K562 (cell line): ENCODE measurements around the gene ZNF22. TPM values are rescaled to one million over a fixed set of nuclear protein-coding genes. Genes with fewer than 3 reads are reported as not detected.

ENCODE experiments used
- ATAC-seq: fragments of 200-7000 bp; cut with Tn5 transposase; 3 replicates; pipeline ENCODE4 v1.9.1; 2020; ENCODE audit warnings: moderate library complexity
- BruUV-seq: library from RNA; stranded (reverse); fragments of 400-500 nt; replicated peaks from 2 replicates; lab custom pipeline; 2021; lab: Mats Ljungman, UMichigan
- CTCF ChIA-PET: fragments of 300-600 bp; formaldehyde crosslinking; extraction: SDS; loops from one replicate; lab custom pipeline; 2021; ENCODE audit warnings: low intra/inter-chr PET ratio; lab: Yijun Ruan, JAX
- POLR2A ChIA-PET: fragments of 300-600, 350-650 bp; sonication (Branson Sonifier 250); formaldehyde crosslinking; extraction: SDS; loops from one replicate; lab custom pipeline; 2021; ENCODE audit warnings: antibody characterized with exemption, inconsistent platforms; lab: Yijun Ruan, JAX
- DNase-seq, 4 experiments: peaks; one replicate each; pipeline versions ENCODE4 v3.0.0 to v3.0.0-alpha.2; 2011 to 2018; ENCODE audit warnings: low spot score in 3 of 4, mixed read lengths in 3 of 4; ENCODE audit errors: extremely low read depth in 1 of 4
- FAIRE-seq: peaks from 2 replicates; lab custom pipeline; 2011; peaks lifted over from hg19 to GRCh38; lab: Jason Lieb, UNC
- H2AFZ ChIP-seq: 2 replicates; pipeline ENCODE4 v1.6.0; 2011; ENCODE audit warnings: low read depth, low read length, control low read depth, inconsistent platforms
- H3K27ac ChIP-seq: fragments of 200-600 bp; 3 replicates; pipeline ENCODE4 v1.8.0; 2011; ENCODE audit warnings: low read depth, mild to moderate bottlenecking, control low read depth, inconsistent platforms, low read length, moderate library complexity, mixed read lengths; ENCODE audit errors: extremely low read depth
- H3K27me3 ChIP-seq, 2 experiments: fragments of 300-600 bp in 1 of 2; 2 replicates in 1 of 2; 3 replicates in 1 of 2; pipeline versions ENCODE4 v1.6.0 to v1.8.0; 2011; ENCODE audit warnings: inconsistent platforms in 2 of 2, low read length in 2 of 2, mild to moderate bottlenecking in 1 of 2, mixed read lengths in 1 of 2, moderate library complexity in 1 of 2; ENCODE audit not compliant: control insufficient read depth in 2 of 2, insufficient read depth in 2 of 2
- H3K36me3 ChIP-seq: fragments of 300-600 bp; 3 replicates; pipeline ENCODE4 v1.8.0; 2011; ENCODE audit warnings: mild to moderate bottlenecking, low read length, inconsistent platforms; ENCODE audit not compliant: control insufficient read depth, insufficient read depth
- H3K4me1 ChIP-seq, 2 experiments: fragments of 200-600 bp in 1 of 2; replicated peaks in 1 of 2; 2 replicates in 1 of 2; 3 replicates in 1 of 2; pipeline versions ENCODE4 v1.5.1 to v1.8.0; 2011; ENCODE audit warnings: inconsistent platforms in 2 of 2, low read length in 2 of 2, mild to moderate bottlenecking in 1 of 2, mixed read lengths in 1 of 2, moderate library complexity in 1 of 2; ENCODE audit not compliant: control insufficient read depth in 2 of 2, insufficient read depth in 2 of 2
- H3K4me2 ChIP-seq: 2 replicates; pipeline ENCODE4 v1.6.1; 2011; ENCODE audit warnings: low read length, control low read depth, inconsistent platforms, mixed read lengths; ENCODE audit not compliant: insufficient read depth
- H3K4me3 ChIP-seq: fragments of 200-600 bp; sonication (generic), shearing (Covaris generic); 2 replicates; pipeline ENCODE4 v1.5.1; 2016; ENCODE audit warnings: control low read depth, inconsistent platforms
- H3K79me2 ChIP-seq: fragments of 200-600 bp; 3 replicates; pipeline ENCODE4 v1.8.0; 2011; ENCODE audit warnings: low read length, inconsistent platforms; ENCODE audit not compliant: control insufficient read depth, insufficient read depth
- H3K9ac ChIP-seq, 2 experiments: 2 replicates each; pipeline versions ENCODE4 v1.6.0 to v1.6.1; 2011; ENCODE audit warnings: low read depth in 2 of 2, low read length in 2 of 2, control low read depth in 1 of 2, inconsistent platforms in 1 of 2, mild to moderate bottlenecking in 1 of 2, mixed read lengths in 1 of 2; ENCODE audit not compliant: insufficient read depth in 1 of 2
- H3K9me1 ChIP-seq: one replicate; pipeline ENCODE4 v1.6.0; 2011; ENCODE audit warnings: inconsistent platforms, mild to moderate bottlenecking, low read length, moderate library complexity; ENCODE audit not compliant: control insufficient read depth, insufficient read depth
- H3K9me3 ChIP-seq: replicated peaks from 2 replicates; pipeline ENCODE4 v1.5.1; 2011; ENCODE audit warnings: low read depth, low read length, inconsistent platforms; ENCODE audit not compliant: control insufficient read depth, insufficient read depth
- H4K20me1 ChIP-seq: replicated peaks from 2 replicates; pipeline ENCODE4 v1.6.1; 2011; ENCODE audit warnings: low read length, inconsistent platforms, mixed read lengths; ENCODE audit not compliant: control insufficient read depth, insufficient read depth
- CEBPB ChIP-seq: fragments of 450-650 bp; IDR thresholded peaks from 2 replicates; pipeline ENCODE4 v1.6.1; 2016; ENCODE audit warnings: missing genetic modification characterization, missing compliant biosample characterization
- ESRRA ChIP-seq: fragments of 450-650 bp; IDR thresholded peaks from 2 replicates; pipeline ENCODE4 v1.6.1; 2014; ENCODE audit warnings: low read depth, mild to moderate bottlenecking, moderate library complexity, borderline replicate concordance
- MEF2A ChIP-seq: IDR thresholded peaks from 2 replicates; pipeline ENCODE4 v1.6.1; 2011; ENCODE audit warnings: low read depth, mild to moderate bottlenecking, low read length, moderate library complexity; ENCODE audit not compliant: control insufficient read depth
- NR2C1 ChIP-seq, 2 experiments: fragments of 450-650 bp; IDR thresholded peaks; 2 replicates each; pipeline ENCODE4 v1.6.1; 2017; ENCODE audit warnings: mild to moderate bottlenecking in 2 of 2, antibody characterized with exemption in 1 of 2, inconsistent platforms in 1 of 2, missing compliant biosample characterization in 1 of 2, missing genetic modification characterization in 1 of 2
- NR2C2 ChIP-seq, 2 experiments: fragments of 200-800 bp in 1 of 2; sonication (Bioruptor generic) in 1 of 2; sonication (generic) in 1 of 2; formaldehyde crosslinking in 1 of 2; IDR thresholded peaks; 2 replicates each; pipeline versions ENCODE4 v1.6.1 to v1.8.0; 2016 to 2022; ENCODE audit warnings: mild to moderate bottlenecking in 1 of 2, missing compliant biosample characterization in 1 of 2, missing genetic modification characterization in 1 of 2, missing genetic modification reagents in 1 of 2
- SMARCA5 ChIP-seq: fragments of 450-650 bp; IDR thresholded peaks from 2 replicates; pipeline ENCODE4 v1.6.1; 2016
- SP2 ChIP-seq: IDR thresholded peaks from 2 replicates; pipeline ENCODE4 v1.6.1; 2011; ENCODE audit warnings: mild to moderate bottlenecking, low read depth, low read length, moderate library complexity; ENCODE audit not compliant: poor library complexity, severe bottlenecking; ENCODE audit errors: extremely low read depth
- TAF7 ChIP-seq: fragments of 450-650 bp; IDR thresholded peaks from 2 replicates; pipeline ENCODE4 v1.6.1; 2016; ENCODE audit warnings: missing genetic modification characterization, missing compliant biosample characterization
- WGBS: fragments of 100-300 bp; shearing (Covaris generic); methylation state at CpG from one replicate; pipeline ENCODE4 v1.1.6; 2016; ENCODE audit warnings: low coverage, mixed read lengths; ENCODE audit not compliant: insufficient coverage; ENCODE audit errors: missing lambda C conversion rate; 5-methylcytosine and 5-hydroxymethylcytosine counted together
- in situ Hi-C: fragments of 300-500 bp; cut with MboI; formaldehyde crosslinking; loops from 4 replicates; pipeline ENCODE4 v1.15.0; 2018; ENCODE audit warnings: inconsistent platforms, mixed read lengths
- intact Hi-C: fragments of 100-400 bp; cut with micrococcal nuclease; formaldehyde crosslinking; loops from 2 replicates; pipeline ENCODE4 v1.14.2; 2022
- polyA plus RNA-seq, 8 experiments: library from polyadenylated mRNA; depleted of rRNA in 4 of 8; stranded (reverse) in 5 of 8; unstranded in 3 of 8; fragments of >200 nt; fragmentation: Nextera tagmentation in 2 of 8; fragmentation: Illumina TruSeq in 1 of 8; extraction: Ambion mirVana in 2 of 8; extraction: Trizol in 1 of 8; gene quantifications; 2 replicates each; pipeline versions ENCODE4 v1.2.1 to v1.2.3, GENCODE V29; 2011 to 2014; ENCODE audit warnings: inconsistent platforms in 1 of 8, missing spikeins in 1 of 8
- total RNA-seq, 7 experiments: library from RNA; depleted of rRNA in 6 of 7; stranded (reverse); fragments of >200 nt in 6 of 7; fragmentation: Illumina TruSeq in 2 of 7; extraction: Trizol in 2 of 7; gene quantifications; 2 replicates each; pipeline versions ENCODE4 v1.2.1 to v1.2.3, GENCODE V29; 2011 to 2021; ENCODE audit warnings: low replicate concordance in 1 of 7
- TF ChIP-seq, protein P1 (sequence below): sonication (generic); formaldehyde crosslinking; IDR thresholded peaks from 2 replicates; pipeline ENCODE4 v1.8.0; 2022; ENCODE audit warnings: mild to moderate bottlenecking, missing genetic modification reagents, borderline replicate concordance
- TF ChIP-seq, protein P2 (sequence below): fragments of 250-450 bp; sonication (Bioruptor Pico); IDR thresholded peaks from 2 replicates; pipeline ENCODE4 v1.8.0; 2022; ENCODE audit warnings: inconsistent platforms
- TF ChIP-seq, protein P3 (sequence below): fragments of 450-650 bp; IDR thresholded peaks from 2 replicates; pipeline ENCODE4 v1.6.1; 2016; ENCODE audit warnings: low read depth, mild to moderate bottlenecking, moderate library complexity
- TF ChIP-seq, protein P4 (sequence below), 3 experiments: IDR thresholded peaks in 2 of 3; conservative IDR thresholded peaks in 1 of 3; 2 replicates each; pipeline ENCODE4 v1.5.1; 2011 to 2012; ENCODE audit warnings: low read length in 3 of 3, mild to moderate bottlenecking in 3 of 3, control low read depth in 2 of 3, improper control_type of control experiment in 1 of 3, inconsistent platforms in 1 of 3, low read depth in 1 of 3, mixed read lengths in 1 of 3, moderate library complexity in 1 of 3; ENCODE audit not compliant: insufficient read depth in 2 of 3

ZNF22 gene
- total and polyA plus RNA-seq, 9 of the 15 experiments (the other 6 are each of a cell fraction or from before 2014, with no cell fraction given): 36.2 to 98.7 (median 51.2) TPM

DNA sequence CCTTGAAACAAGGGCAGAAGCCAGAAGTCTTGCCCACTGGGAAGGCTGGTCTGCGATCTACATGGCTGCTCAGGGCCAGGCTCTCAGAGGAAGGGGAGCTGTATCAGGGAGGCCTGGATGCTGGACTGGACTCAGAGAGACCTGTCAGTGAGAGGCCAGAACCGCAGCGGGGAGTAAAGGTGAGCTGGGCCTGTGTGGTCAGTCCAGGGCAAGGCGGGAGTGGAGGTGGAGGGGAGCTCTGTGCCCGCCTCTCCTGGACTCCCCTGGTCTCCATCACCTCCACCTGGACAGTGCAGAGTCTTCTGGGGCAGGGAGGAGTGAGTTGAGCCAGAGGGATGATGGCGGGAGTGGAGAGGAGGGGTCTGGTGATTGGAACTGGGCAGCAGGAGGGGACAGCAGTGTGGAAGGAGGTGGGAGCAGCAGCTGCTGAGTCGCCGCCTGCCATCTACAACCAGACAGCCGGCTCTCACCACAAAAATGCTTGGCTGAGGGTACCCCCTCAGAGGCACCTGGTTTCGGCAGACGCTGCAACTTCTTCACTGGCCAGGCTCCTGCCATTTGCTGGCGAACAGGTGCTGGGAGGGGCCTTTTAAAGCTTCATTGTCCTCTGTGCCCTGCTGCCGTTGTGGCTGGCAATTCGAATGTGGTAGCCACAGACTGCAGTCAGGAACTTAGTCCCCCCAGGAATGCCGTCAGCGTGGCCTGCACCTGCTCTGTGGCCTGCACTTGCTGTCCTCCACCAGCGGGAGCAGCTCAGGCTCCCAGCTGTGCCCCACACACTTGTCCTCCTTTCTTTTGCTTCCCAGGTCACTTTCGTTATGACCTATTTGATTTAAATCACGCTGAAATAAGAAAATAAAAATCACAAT lies 37.6 kb upstream of the ZNF22 start:
- peak overlapping the region in 1 of 2 experiments; percentile 24; a peak in 1 of 4 replicates for H3K9ac ChIP-seq
- intact Hi-C loops (no loop called here), in situ Hi-C loops (no loop called here)
- ATAC-seq (no peak), DNase-seq (no peak), FAIRE-seq (no peak)
- no peak overlapping the region for H3K27ac ChIP-seq
- no peak overlapping the region for H3K4me2 ChIP-seq
- no peaks in the 10 kb centered on the region for H3K36me3 ChIP-seq
- H3K79me2 ChIP-seq: no peaks in the 10 kb centered on the region
- BruUV-seq: no TSS peak
- H3K4me3 ChIP-seq: no peak overlapping the region
- peaks cover 4% of the 10 kb centered on the region for H3K9me1 ChIP-seq
- POLR2A ChIA-PET: interaction anchor here (0.6 to 1.5 kb wide), 6 partner anchors 10 to 83 kb away, joined by 3 to 4 read pairs (median 3); partner anchors contain the start of gene DEPP1
- peaks cover 8% of the 10 kb centered on the region; the same call in 1 of the 2 replicates for H4K20me1 ChIP-seq
- H2AFZ ChIP-seq: no peak overlapping the region
- CTCF ChIA-PET: no interaction called here
- peaks cover 15 to 16% of the 10 kb centered on the region in 2 experiments; a peak in 4 of 5 replicates for H3K4me1 ChIP-seq
- H3K27me3 ChIP-seq: peaks cover 2 to 12% of the 10 kb centered on the region in 2 experiments; a peak in 2 of 5 replicates
- WGBS: 23% methylated on average over 19 of the region's 19 CpGs
- H3K9me3 ChIP-seq: no peaks in the 10 kb centered on the region
- TF ChIP-seq SMARCA5 (no peak), CEBPB (tag) (no peak), NR2C1 (IDR thresholded peaks at IDR 0.05) (peak; percentile 48; the same call in 1 of the 2 replicates), NR2C1 (tag; IDR thresholded peaks at IDR 0.05) (no peak), TAF7 (no peak), ESRRA (no peak), NR2C2 (CRISPR knock-in tag; IDR thresholded peaks at IDR 0.05) (no peak), NR2C2 (tag; IDR thresholded peaks at IDR 0.05) (peak; percentile 42), SP2 (no peak), MEF2A (no peak)
- TF ChIP-seq, protein P1, sequence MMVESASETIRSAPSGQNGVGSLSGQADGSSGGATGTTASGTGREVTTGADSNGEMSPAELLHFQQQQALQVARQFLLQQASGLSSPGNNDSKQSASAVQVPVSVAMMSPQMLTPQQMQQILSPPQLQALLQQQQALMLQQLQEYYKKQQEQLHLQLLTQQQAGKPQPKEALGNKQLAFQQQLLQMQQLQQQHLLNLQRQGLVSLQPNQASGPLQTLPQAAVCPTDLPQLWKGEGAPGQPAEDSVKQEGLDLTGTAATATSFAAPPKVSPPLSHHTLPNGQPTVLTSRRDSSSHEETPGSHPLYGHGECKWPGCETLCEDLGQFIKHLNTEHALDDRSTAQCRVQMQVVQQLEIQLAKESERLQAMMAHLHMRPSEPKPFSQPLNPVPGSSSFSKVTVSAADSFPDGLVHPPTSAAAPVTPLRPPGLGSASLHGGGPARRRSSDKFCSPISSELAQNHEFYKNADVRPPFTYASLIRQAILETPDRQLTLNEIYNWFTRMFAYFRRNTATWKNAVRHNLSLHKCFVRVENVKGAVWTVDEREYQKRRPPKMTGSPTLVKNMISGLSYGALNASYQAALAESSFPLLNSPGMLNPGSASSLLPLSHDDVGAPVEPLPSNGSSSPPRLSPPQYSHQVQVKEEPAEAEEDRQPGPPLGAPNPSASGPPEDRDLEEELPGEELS (CRISPR knock-in tag): no peak
- TF ChIP-seq, protein P2, sequence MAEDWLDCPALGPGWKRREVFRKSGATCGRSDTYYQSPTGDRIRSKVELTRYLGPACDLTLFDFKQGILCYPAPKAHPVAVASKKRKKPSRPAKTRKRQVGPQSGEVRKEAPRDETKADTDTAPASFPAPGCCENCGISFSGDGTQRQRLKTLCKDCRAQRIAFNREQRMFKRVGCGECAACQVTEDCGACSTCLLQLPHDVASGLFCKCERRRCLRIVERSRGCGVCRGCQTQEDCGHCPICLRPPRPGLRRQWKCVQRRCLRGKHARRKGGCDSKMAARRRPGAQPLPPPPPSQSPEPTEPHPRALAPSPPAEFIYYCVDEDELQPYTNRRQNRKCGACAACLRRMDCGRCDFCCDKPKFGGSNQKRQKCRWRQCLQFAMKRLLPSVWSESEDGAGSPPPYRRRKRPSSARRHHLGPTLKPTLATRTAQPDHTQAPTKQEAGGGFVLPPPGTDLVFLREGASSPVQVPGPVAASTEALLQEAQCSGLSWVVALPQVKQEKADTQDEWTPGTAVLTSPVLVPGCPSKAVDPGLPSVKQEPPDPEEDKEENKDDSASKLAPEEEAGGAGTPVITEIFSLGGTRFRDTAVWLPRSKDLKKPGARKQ (CRISPR knock-in tag): no peak
- TF ChIP-seq, protein P3, sequence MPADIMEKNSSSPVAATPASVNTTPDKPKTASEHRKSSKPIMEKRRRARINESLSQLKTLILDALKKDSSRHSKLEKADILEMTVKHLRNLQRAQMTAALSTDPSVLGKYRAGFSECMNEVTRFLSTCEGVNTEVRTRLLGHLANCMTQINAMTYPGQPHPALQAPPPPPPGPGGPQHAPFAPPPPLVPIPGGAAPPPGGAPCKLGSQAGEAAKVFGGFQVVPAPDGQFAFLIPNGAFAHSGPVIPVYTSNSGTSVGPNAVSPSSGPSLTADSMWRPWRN: no peak
- TF ChIP-seq, protein P4, sequence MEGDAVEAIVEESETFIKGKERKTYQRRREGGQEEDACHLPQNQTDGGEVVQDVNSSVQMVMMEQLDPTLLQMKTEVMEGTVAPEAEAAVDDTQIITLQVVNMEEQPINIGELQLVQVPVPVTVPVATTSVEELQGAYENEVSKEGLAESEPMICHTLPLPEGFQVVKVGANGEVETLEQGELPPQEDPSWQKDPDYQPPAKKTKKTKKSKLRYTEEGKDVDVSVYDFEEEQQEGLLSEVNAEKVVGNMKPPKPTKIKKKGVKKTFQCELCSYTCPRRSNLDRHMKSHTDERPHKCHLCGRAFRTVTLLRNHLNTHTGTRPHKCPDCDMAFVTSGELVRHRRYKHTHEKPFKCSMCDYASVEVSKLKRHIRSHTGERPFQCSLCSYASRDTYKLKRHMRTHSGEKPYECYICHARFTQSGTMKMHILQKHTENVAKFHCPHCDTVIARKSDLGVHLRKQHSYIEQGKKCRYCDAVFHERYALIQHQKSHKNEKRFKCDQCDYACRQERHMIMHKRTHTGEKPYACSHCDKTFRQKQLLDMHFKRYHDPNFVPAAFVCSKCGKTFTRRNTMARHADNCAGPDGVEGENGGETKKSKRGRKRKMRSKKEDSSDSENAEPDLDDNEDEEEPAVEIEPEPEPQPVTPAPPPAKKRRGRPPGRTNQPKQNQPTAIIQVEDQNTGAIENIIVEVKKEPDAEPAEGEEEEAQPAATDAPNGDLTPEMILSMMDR (IDR thresholded peaks at IDR 0.05 in 2 of 3, conservative IDR thresholded peaks at IDR 0.05 in 1 of 3; ENCODE audit: insufficient read depth in 2 of 3, low read depth in 1 of 3, low read length in 3 of 3): peak; percentile 16 to 35 (median 24); a peak in 3 of 6 replicates
